ENCODE measurements around the gene ZNF302.

Gene ZNF302

GRCh38 chr19:34707661-34708060, 30.2 kb downstream of the ZNF302 start:
- H3K4me3 ChIP-seq (ENCODE audit: low read length) = no peak overlapping the region
- H3K27ac ChIP-seq (ENCODE audit: low read length) = no peak overlapping the region
- no peak overlapping the region for H3K9ac ChIP-seq (ENCODE audit: low read length)
- H3K27me3 ChIP-seq (ENCODE audit: control insufficient read depth, insufficient read depth, low read length) = no peaks in the 10 kb centered on the region
- peaks cover 4% of the 10 kb centered on the region for H3K9me3 ChIP-seq (ENCODE audit: control insufficient read depth, low read depth, low read length)
- no peaks in the 10 kb centered on the region for H3K36me3 ChIP-seq (ENCODE audit: control insufficient read depth, low read depth, low read length)
- H3K4me1 ChIP-seq (ENCODE audit: control insufficient read depth, low read depth, low read length) = no peaks in the 10 kb centered on the region

- Histone ChIP-seq H3K27me3 (ENCODE audit: control insufficient read depth, insufficient read depth, low read length) (no peaks in the 10 kb centered on the region), H3K4me3 (ENCODE audit: low read length) (no peak overlapping the region), H3K4me1 (ENCODE audit: control insufficient read depth, low read depth, low read length) (no peaks in the 10 kb centered on the region), H3K36me3 (ENCODE audit: control insufficient read depth, low read depth, low read length) (no peaks in the 10 kb centered on the region), H3K9me3 (ENCODE audit: control insufficient read depth, low read depth, low read length) (peaks cover 32% of the 10 kb centered on the region), H3K27ac (ENCODE audit: low read length) (no peak overlapping the region), H3K9ac (ENCODE audit: low read length) (no peak overlapping the region)
Observed at GRCh38 chr19:34711890-34712289, 34.4 kb downstream of the ZNF302 start.

DNA sequence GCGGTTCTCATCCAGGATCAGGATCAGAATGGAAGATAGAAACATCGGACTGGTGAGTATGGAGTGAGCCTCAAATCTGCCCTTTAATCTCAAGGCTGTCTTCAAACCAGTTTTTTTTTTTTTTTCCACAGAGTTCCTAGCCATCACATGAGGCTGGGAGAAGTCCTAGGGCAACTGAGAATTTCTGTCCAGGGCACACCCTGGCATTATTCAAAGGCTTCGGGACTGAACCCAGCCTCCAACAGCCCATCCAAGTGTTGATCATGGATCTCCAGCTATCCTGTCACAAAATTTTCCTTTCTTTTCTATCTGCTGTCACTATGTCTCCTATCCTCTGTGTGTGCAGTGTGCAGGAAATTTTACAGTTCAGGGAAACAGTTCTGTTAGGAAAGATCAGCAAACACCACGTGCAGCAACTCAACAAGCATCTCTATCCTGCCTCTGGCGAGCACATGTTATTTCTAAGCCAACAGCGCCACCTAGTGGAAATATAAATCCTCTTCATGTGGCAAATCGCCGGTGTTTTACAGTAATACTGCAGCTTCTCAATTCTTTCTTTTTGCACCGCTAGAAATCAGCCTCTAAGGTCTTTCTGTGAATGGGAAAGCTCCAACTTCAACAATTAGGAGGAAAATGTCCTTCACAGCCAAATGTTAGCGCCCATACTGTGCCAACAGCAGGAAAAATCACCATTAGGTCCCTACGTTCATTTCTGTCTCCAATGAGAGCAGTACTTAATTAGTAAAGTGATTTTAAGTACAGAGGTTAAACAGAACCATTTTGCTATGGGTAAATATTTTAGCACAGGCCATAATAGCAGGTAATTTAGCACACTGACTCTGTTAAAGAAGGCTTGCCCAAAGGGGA, 35.1 kb downstream of the ZNF302 start:
- Histone ChIP-seq H3K9ac (ENCODE audit: low read length) (no peak overlapping the region), H3K27me3 (ENCODE audit: control insufficient read depth, insufficient read depth, low read length) (no peaks in the 10 kb centered on the region), H3K27ac (ENCODE audit: low read length) (no peak overlapping the region), H3K4me3 (ENCODE audit: low read length) (no peak overlapping the region), H3K9me3 (ENCODE audit: control insufficient read depth, low read depth, low read length) (peaks cover 34% of the 10 kb centered on the region), H3K36me3 (ENCODE audit: control insufficient read depth, low read depth, low read length) (no peaks in the 10 kb centered on the region), H3K4me1 (ENCODE audit: control insufficient read depth, low read depth, low read length) (no peaks in the 10 kb centered on the region)

DNA sequence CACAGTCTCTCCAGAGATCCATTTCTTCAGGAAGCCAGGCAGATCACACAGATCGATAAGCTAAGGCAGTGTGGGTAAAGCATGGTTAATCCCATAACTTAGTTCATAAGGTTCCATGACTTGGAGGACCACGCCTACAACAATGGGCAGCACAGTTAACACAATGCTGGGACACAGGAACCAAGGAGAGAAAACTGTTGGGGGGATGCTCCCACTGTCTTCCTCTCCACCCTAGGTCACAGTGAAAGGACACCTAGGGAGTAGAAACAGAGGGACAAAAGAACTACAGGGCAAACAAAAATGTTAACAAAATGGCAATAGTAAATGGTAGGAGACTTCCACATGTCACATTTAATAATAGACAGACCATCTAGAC, 35.8 kb downstream of the ZNF302 start:
- Histone ChIP-seq H3K36me3 (ENCODE audit: control insufficient read depth, low read depth, low read length) (no peaks in the 10 kb centered on the region), H3K9ac (ENCODE audit: low read length) (no peak overlapping the region), H3K4me1 (ENCODE audit: control insufficient read depth, low read depth, low read length) (no peaks in the 10 kb centered on the region), H3K4me3 (ENCODE audit: low read length) (no peak overlapping the region), H3K27me3 (ENCODE audit: control insufficient read depth, insufficient read depth, low read length) (no peaks in the 10 kb centered on the region), H3K27ac (ENCODE audit: low read length) (no peak overlapping the region), H3K9me3 (ENCODE audit: control insufficient read depth, low read depth, low read length) (peaks cover 39% of the 10 kb centered on the region)

GRCh38 chr19:34715357-34715756, 37.9 kb downstream of the ZNF302 start:
- Histone ChIP-seq H3K4me3 (ENCODE audit: low read length) (no peak overlapping the region), H3K9ac (ENCODE audit: low read length) (no peak overlapping the region), H3K27ac (ENCODE audit: low read length) (no peak overlapping the region), H3K27me3 (ENCODE audit: control insufficient read depth, insufficient read depth, low read length) (no peaks in the 10 kb centered on the region), H3K9me3 (ENCODE audit: control insufficient read depth, low read depth, low read length) (peaks cover 41% of the 10 kb centered on the region), H3K36me3 (ENCODE audit: control insufficient read depth, low read depth, low read length) (no peaks in the 10 kb centered on the region), H3K4me1 (ENCODE audit: control insufficient read depth, low read depth, low read length) (no peaks in the 10 kb centered on the region)

GRCh38 chr19:34722353-34722752, 44.9 kb downstream of the ZNF302 start:
- Histone ChIP-seq H3K27ac (ENCODE audit: low read length) (no peak overlapping the region), H3K36me3 (ENCODE audit: control insufficient read depth, low read depth, low read length) (no peaks in the 10 kb centered on the region), H3K9ac (ENCODE audit: low read length) (no peak overlapping the region), H3K4me3 (ENCODE audit: low read length) (no peak overlapping the region), H3K9me3 (ENCODE audit: control insufficient read depth, low read depth, low read length) (peaks cover 10% of the 10 kb centered on the region), H3K4me1 (ENCODE audit: control insufficient read depth, low read depth, low read length) (no peaks in the 10 kb centered on the region), H3K27me3 (ENCODE audit: control insufficient read depth, insufficient read depth, low read length) (no peaks in the 10 kb centered on the region)

GRCh38 chr19:34725400-34725799, 47.9 kb downstream of the ZNF302 start:
- no peak overlapping the region for H3K27ac ChIP-seq (ENCODE audit: low read length)
- no peak overlapping the region for H3K4me3 ChIP-seq (ENCODE audit: low read length)

DNA sequence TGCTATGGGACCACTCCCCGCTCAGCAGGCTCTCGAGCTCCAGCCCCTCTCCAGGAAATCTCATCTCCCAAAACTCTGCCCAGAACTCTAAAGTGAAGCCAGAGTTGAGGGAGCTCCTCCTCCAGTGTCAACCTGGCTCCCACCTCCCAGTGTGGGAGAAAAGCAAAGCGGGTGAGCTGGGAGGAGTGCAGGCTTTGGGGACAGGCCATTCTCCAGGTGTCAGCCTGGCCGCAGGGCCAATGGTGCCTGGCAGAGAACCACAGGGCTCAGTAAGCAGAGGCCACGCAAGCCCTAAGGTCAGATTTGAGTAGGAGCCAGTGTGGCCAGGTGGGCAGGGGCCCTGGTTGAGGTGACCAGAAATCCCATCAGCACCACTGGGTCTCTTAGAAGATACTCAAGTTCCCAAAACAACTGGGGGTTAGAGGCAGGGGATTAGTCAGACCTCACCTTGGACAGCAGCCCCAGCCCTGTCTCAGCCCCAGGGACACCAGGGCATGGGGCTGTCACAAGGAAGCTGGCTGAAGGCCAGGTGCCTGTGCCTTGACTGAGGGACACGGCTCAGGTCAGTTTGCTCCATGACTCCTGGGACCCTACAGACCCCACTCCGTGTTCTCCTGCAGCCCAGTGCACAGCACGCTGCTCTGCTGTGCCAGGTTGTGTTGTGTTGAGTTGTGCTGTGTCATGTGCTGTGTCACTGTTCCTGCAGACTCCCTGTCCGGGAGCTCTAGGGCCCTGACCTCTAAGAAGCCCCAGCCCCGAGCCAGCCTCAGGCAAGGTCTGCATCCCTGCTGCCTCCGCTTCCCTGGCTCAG, 53.7 kb downstream of the ZNF302 start:
- no peaks in the 10 kb centered on the region for H3K27me3 ChIP-seq (ENCODE audit: control insufficient read depth, insufficient read depth, low read length)
- H3K9ac ChIP-seq (ENCODE audit: low read length) = no peak overlapping the region
- H3K4me1 ChIP-seq (ENCODE audit: control insufficient read depth, low read depth, low read length) = peaks cover 9% of the 10 kb centered on the region
- H3K4me3 ChIP-seq (ENCODE audit: low read length) = no peak overlapping the region
- H3K27ac ChIP-seq (ENCODE audit: low read length) = no peak overlapping the region
- H3K9me3 ChIP-seq (ENCODE audit: control insufficient read depth, low read depth, low read length) = no peaks in the 10 kb centered on the region
- H3K36me3 ChIP-seq (ENCODE audit: control insufficient read depth, low read depth, low read length) = no peaks in the 10 kb centered on the region

More at GRCh38 chr19:34725400-34725799, 47.9 kb downstream of the ZNF302 start:
- no peaks in the 10 kb centered on the region for H3K36me3 ChIP-seq (ENCODE audit: control insufficient read depth, low read depth, low read length)
- no peaks in the 10 kb centered on the region for H3K27me3 ChIP-seq (ENCODE audit: control insufficient read depth, insufficient read depth, low read length)
- no peaks in the 10 kb centered on the region for H3K9me3 ChIP-seq (ENCODE audit: control insufficient read depth, low read depth, low read length)
- no peaks in the 10 kb centered on the region for H3K4me1 ChIP-seq (ENCODE audit: control insufficient read depth, low read depth, low read length)
- H3K9ac ChIP-seq (ENCODE audit: low read length) = no peak overlapping the region

DNA sequence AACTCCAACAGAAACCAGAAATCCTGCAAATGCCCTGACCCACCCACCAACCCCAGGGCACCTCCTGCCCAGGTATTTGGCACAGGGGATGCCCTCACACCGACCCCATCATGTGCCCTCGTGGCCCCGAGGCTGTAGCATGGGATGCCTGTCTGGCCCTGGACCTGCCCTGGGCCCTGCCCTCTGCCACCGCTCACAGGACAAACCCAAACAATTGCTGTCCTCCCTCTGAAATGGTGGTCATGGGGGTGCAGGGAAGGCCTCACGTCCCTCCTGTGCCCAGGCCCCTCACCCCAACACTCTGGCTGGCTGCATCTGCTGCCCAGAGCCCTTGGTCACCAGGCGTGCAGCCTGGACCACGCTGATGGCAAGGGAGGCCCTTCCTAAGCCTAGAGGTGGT, 54.5 kb downstream of the ZNF302 start:
- H3K9me3 ChIP-seq (ENCODE audit: control insufficient read depth, low read depth, low read length) = no peaks in the 10 kb centered on the region
- H3K4me3 ChIP-seq (ENCODE audit: low read length) = no peak overlapping the region
- no peak overlapping the region for H3K9ac ChIP-seq (ENCODE audit: low read length)
- peaks cover 9% of the 10 kb centered on the region for H3K4me1 ChIP-seq (ENCODE audit: control insufficient read depth, low read depth, low read length)
- no peaks in the 10 kb centered on the region for H3K36me3 ChIP-seq (ENCODE audit: control insufficient read depth, low read depth, low read length)
- no peak overlapping the region for H3K27ac ChIP-seq (ENCODE audit: low read length)
- H3K27me3 ChIP-seq (ENCODE audit: control insufficient read depth, insufficient read depth, low read length) = no peaks in the 10 kb centered on the region

GRCh38 chr19:34732612-34733211, 55.2 kb downstream of the ZNF302 start:
- no peak overlapping the region for H3K27ac ChIP-seq (ENCODE audit: low read length)

GRCh38 chr19:34733266-34733745, 55.8 kb downstream of the ZNF302 start:
- Histone ChIP-seq H3K9ac (ENCODE audit: low read length) (peak overlapping the region; percentile 77), H3K27ac (ENCODE audit: low read length) (peak overlapping the region; percentile 74)

More at GRCh38 chr19:34732612-34733211, 55.2 kb downstream of the ZNF302 start:
- Histone ChIP-seq H3K4me1 (ENCODE audit: control insufficient read depth, low read depth, low read length) (peaks cover 9% of the 10 kb centered on the region), H3K36me3 (ENCODE audit: control insufficient read depth, low read depth, low read length) (no peaks in the 10 kb centered on the region), H3K9ac (ENCODE audit: low read length) (peak overlapping the region; percentile 77), H3K9me3 (ENCODE audit: control insufficient read depth, low read depth, low read length) (no peaks in the 10 kb centered on the region), H3K27me3 (ENCODE audit: control insufficient read depth, insufficient read depth, low read length) (no peaks in the 10 kb centered on the region), H3K4me3 (ENCODE audit: low read length) (peak overlapping the region; percentile 88)

More at GRCh38 chr19:34733266-34733745, 55.8 kb downstream of the ZNF302 start:
- Histone ChIP-seq H3K36me3 (ENCODE audit: control insufficient read depth, low read depth, low read length) (no peaks in the 10 kb centered on the region), H3K27me3 (ENCODE audit: control insufficient read depth, insufficient read depth, low read length) (no peaks in the 10 kb centered on the region), H3K9me3 (ENCODE audit: control insufficient read depth, low read depth, low read length) (no peaks in the 10 kb centered on the region), H3K4me1 (ENCODE audit: control insufficient read depth, low read depth, low read length) (peaks cover 9% of the 10 kb centered on the region), H3K4me3 (ENCODE audit: low read length) (peak overlapping the region; percentile 88)
